Measurements from ENCODE around the gene COL25A1. TPM values are rescaled to one million over a fixed set of nuclear protein-coding genes. Genes with fewer than 3 reads are reported as not detected.

COL25A1 gene
- total and polyA plus RNA-seq, 2 donors (not counting 3 experiments of a cell fraction or from before 2014, with no cell fraction given): 0.21 to 3.5 TPM

DNA sequence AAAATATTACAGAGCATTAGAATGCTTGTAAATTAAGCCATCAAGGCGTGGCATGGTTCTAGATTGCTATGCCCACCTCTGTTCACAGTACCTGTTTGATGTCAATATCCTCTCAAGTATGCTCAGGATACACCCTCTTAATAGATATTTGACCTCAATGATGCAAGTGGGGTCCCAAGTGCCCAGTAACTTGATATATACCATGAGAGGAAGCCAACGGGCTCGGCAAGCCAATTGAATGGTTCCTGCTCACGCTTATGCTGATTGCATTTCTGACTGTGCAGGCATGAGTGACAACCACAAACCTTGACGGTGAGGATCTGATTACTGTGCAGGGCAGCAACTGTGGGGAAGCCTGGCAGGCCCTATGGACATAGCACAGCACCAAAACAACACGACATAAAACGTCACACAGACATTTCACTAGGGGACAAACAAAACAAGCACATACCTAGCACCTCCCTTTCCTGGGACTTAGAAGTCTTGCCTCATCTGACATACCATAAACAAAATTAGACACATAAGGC lies 360.5 kb downstream of the COL25A1 start:
- Histone ChIP-seq H3K36me3 (ENCODE audit: control insufficient read depth in 2 of 2, extremely low read depth in 1 of 2, insufficient read depth in 2 of 2, low read length in 2 of 2) (no peaks in the 10 kb centered on the region), H3K79me2 (ENCODE audit: control insufficient read depth, insufficient read depth, low read length) (no peaks in the 10 kb centered on the region), H3K9ac (replicated peaks; ENCODE audit: extremely low read depth, insufficient read depth, low read length) (no peak overlapping the region), H4K20me1 (replicated peaks; ENCODE audit: control insufficient read depth, extremely low read depth, insufficient read depth, low read length) (no peaks in the 10 kb centered on the region), H3K9me3 (replicated peaks; ENCODE audit: control insufficient read depth, insufficient read depth, low read length) (no peaks in the 10 kb centered on the region), H3K9me1 (replicated peaks; ENCODE audit: control insufficient read depth, extremely low read depth, insufficient read depth, low read length) (no peaks in the 10 kb centered on the region), H3K27ac (ENCODE audit: insufficient read depth, low read depth, low read length) (no peak overlapping the region), H3K27me3 (ENCODE audit: control insufficient read depth in 2 of 2, insufficient read depth in 2 of 2, low read length in 2 of 2) (no peaks in the 10 kb centered on the region), H3K4me3 (replicated peaks in 1 of 3; ENCODE audit: insufficient read depth in 1 of 3, low read depth in 1 of 3, low read length in 3 of 3) (no peak overlapping the region), H3K4me2 (ENCODE audit: insufficient read depth, low read length) (no peak overlapping the region), H3K4me1 (ENCODE audit: control insufficient read depth, extremely low read depth, insufficient read depth, low read length) (peaks cover 7% of the 10 kb centered on the region), H2AFZ (ENCODE audit: low read depth, low read length) (no peak overlapping the region)
- FAIRE-seq (no peak), DNase-seq (ENCODE audit: low read depth, low spot score) (no peak)
- no TSS peak for BruUV-seq (replicated peaks)
- ChIA-PET CTCF (no interaction called here), POLR2A (no interaction called here)
- intact Hi-C loops (cut with micrococcal nuclease) (no loop called here), dilution Hi-C loops (cut with MboI; ENCODE audit: extremely low pct_ligation_motif_present, low sequenced_read_pairs) (no loop called here)
- TF ChIP-seq POLR2AphosphoS5 (IDR thresholded peaks at IDR 0.05; ENCODE audit: insufficient read depth, low read depth, low read length) (no peak), GATA2 (IDR thresholded peaks at IDR 0.05; ENCODE audit: insufficient read depth, insufficient read length, low read depth, low read length) (no peak), EZH2 (IDR thresholded peaks at IDR 0.05; ENCODE audit: borderline replicate concordance, low read depth, low read length, severe bottlenecking) (no peak), JUN (IDR thresholded peaks at IDR 0.05; ENCODE audit: borderline replicate concordance, insufficient read depth, insufficient read length, low read depth) (no peak), POLR2A (IDR thresholded peaks at IDR 0.05; ENCODE audit: low read depth, low read length) (no peak), FOS (IDR thresholded peaks at IDR 0.05; ENCODE audit: borderline replicate concordance, insufficient read depth, low read length) (no peak), MYC (IDR thresholded peaks at IDR 0.05; ENCODE audit: low read depth, low read length) (no peak)
- TF ChIP-seq, protein P1, sequence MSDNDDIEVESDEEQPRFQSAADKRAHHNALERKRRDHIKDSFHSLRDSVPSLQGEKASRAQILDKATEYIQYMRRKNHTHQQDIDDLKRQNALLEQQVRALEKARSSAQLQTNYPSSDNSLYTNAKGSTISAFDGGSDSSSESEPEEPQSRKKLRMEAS (IDR thresholded peaks at IDR 0.05; ENCODE audit: insufficient read depth, insufficient read length): no peak
- TF ChIP-seq, protein P2, sequence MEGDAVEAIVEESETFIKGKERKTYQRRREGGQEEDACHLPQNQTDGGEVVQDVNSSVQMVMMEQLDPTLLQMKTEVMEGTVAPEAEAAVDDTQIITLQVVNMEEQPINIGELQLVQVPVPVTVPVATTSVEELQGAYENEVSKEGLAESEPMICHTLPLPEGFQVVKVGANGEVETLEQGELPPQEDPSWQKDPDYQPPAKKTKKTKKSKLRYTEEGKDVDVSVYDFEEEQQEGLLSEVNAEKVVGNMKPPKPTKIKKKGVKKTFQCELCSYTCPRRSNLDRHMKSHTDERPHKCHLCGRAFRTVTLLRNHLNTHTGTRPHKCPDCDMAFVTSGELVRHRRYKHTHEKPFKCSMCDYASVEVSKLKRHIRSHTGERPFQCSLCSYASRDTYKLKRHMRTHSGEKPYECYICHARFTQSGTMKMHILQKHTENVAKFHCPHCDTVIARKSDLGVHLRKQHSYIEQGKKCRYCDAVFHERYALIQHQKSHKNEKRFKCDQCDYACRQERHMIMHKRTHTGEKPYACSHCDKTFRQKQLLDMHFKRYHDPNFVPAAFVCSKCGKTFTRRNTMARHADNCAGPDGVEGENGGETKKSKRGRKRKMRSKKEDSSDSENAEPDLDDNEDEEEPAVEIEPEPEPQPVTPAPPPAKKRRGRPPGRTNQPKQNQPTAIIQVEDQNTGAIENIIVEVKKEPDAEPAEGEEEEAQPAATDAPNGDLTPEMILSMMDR (IDR thresholded peaks at IDR 0.05; ENCODE audit: extremely low read depth in 1 of 2, insufficient read depth in 1 of 2, low read depth in 1 of 2, low read length in 2 of 2): no peak
